Measurements from ENCODE around the gene GMPS. TPM values are rescaled to one million over a fixed set of nuclear protein-coding genes. Genes with fewer than 3 reads are reported as not detected.

GMPS gene
- total and polyA plus RNA-seq, 2 of the 13 experiments (the other 11 are each of a cell fraction or from before 2014, with no cell fraction given) = 29.6 to 85.5 TPM

DNA sequence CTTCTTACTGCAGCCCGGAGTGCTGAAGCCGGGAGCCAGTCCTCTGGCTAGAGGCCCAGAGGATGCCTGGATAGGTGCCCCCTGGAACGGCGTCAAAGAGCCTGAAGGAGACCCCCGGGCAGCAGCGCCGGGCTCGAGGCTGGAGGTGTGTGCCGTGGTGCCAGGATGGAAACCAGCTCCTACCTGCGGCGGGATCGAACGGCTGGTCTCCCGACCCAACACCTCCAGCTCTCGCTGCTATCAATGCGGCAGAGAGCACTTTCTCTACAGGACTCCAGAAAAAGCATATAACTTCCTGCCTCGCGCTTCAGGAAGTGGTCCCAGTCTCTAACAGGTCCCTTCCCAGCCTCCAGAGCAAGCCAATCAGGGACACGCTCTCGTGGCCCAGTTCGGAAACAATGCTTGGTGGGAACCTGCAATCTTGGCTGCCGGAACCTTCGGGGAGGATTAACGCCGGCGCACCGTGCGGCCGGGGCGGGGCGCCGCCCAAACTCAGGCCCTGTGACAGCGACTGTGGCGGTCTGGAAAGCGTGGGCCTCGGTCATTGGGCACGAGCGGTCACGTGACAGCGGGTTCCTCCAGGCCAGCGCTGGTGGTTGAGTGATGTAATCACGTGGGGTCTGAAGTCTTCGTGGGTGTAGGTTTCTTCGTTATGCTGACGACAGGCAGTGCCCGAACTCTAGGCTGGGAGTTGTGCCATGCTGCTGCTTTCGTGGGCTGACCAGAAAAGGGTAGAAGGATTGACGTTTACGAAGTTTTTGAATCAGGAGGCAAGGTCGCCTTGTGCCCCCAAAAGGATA, 16.1 kb upstream of the GMPS start, which contains the start of gene SLC33A1 (continued):
- peak; percentile 44; the same call in 1 of the 2 replicates for TF ChIP-seq ZNF619 (CRISPR knock-in tag; IDR thresholded peaks at IDR 0.05)
- TF ChIP-seq, protein P1, sequence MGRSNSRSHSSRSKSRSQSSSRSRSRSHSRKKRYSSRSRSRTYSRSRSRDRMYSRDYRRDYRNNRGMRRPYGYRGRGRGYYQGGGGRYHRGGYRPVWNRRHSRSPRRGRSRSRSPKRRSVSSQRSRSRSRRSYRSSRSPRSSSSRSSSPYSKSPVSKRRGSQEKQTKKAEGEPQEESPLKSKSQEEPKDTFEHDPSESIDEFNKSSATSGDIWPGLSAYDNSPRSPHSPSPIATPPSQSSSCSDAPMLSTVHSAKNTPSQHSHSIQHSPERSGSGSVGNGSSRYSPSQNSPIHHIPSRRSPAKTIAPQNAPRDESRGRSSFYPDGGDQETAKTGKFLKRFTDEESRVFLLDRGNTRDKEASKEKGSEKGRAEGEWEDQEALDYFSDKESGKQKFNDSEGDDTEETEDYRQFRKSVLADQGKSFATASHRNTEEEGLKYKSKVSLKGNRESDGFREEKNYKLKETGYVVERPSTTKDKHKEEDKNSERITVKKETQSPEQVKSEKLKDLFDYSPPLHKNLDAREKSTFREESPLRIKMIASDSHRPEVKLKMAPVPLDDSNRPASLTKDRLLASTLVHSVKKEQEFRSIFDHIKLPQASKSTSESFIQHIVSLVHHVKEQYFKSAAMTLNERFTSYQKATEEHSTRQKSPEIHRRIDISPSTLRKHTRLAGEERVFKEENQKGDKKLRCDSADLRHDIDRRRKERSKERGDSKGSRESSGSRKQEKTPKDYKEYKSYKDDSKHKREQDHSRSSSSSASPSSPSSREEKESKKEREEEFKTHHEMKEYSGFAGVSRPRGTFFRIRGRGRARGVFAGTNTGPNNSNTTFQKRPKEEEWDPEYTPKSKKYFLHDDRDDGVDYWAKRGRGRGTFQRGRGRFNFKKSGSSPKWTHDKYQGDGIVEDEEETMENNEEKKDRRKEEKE (IDR thresholded peaks at IDR 0.05) = no peak
- TF ChIP-seq, protein P2, sequence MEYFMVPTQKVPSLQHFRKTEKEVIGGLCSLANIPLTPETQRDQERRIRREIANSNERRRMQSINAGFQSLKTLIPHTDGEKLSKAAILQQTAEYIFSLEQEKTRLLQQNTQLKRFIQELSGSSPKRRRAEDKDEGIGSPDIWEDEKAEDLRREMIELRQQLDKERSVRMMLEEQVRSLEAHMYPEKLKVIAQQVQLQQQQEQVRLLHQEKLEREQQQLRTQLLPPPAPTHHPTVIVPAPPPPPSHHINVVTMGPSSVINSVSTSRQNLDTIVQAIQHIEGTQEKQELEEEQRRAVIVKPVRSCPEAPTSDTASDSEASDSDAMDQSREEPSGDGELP (IDR thresholded peaks at IDR 0.05; ENCODE audit: borderline replicate concordance, low read depth) = peak; percentile 71; the same call in 1 of the 2 replicates
- no peak for TF ChIP-seq CHCHD3 (CRISPR knock-in tag; IDR thresholded peaks at IDR 0.05)
- TF ChIP-seq ZNF431 (CRISPR knock-in tag; IDR thresholded peaks at IDR 0.05; ENCODE audit: borderline replicate concordance, low read depth) = 0 out of 2 replicates have a peak, but pooled peaks have one; percentile 88
- TF ChIP-seq, protein P3, sequence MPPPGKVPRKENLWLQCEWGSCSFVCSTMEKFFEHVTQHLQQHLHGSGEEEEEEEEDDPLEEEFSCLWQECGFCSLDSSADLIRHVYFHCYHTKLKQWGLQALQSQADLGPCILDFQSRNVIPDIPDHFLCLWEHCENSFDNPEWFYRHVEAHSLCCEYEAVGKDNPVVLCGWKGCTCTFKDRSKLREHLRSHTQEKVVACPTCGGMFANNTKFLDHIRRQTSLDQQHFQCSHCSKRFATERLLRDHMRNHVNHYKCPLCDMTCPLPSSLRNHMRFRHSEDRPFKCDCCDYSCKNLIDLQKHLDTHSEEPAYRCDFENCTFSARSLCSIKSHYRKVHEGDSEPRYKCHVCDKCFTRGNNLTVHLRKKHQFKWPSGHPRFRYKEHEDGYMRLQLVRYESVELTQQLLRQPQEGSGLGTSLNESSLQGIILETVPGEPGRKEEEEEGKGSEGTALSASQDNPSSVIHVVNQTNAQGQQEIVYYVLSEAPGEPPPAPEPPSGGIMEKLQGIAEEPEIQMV (CRISPR knock-in tag; IDR thresholded peaks at IDR 0.05; ENCODE audit: low read depth) = peak; percentile 74
- peak; percentile 24; the same call in 1 of the 2 replicates for TF ChIP-seq ZNF232 (CRISPR knock-in tag; IDR thresholded peaks at IDR 0.05; ENCODE audit: borderline replicate concordance)
- peak; percentile 96 for TF ChIP-seq HOXA3 (CRISPR knock-in tag; IDR thresholded peaks at IDR 0.05)
- TF ChIP-seq KLF11 (CRISPR knock-in tag; IDR thresholded peaks at IDR 0.05) = peak; percentile 94; the same call in 1 of the 2 replicates
- TF ChIP-seq NBN (conservative IDR thresholded peaks at IDR 0.05) = no peak
- TF ChIP-seq ZNF773 (CRISPR knock-in tag; IDR thresholded peaks at IDR 0.05; ENCODE audit: borderline replicate concordance) = no peak
- TF ChIP-seq, protein P4, sequence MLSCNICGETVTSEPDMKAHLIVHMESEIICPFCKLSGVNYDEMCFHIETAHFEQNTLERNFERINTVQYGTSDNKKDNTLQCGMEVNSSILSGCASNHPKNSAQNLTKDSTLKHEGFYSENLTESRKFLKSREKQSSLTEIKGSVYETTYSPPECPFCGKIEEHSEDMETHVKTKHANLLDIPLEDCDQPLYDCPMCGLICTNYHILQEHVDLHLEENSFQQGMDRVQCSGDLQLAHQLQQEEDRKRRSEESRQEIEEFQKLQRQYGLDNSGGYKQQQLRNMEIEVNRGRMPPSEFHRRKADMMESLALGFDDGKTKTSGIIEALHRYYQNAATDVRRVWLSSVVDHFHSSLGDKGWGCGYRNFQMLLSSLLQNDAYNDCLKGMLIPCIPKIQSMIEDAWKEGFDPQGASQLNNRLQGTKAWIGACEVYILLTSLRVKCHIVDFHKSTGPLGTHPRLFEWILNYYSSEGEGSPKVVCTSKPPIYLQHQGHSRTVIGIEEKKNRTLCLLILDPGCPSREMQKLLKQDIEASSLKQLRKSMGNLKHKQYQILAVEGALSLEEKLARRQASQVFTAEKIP (CRISPR knock-in tag; IDR thresholded peaks at IDR 0.05; ENCODE audit: borderline replicate concordance) = no peak
- peak; percentile 81 for TF ChIP-seq TBL1XR1 (IDR thresholded peaks at IDR 0.05; ENCODE audit: borderline replicate concordance, low read length, partially characterized antibody)
- TF ChIP-seq, protein P5, sequence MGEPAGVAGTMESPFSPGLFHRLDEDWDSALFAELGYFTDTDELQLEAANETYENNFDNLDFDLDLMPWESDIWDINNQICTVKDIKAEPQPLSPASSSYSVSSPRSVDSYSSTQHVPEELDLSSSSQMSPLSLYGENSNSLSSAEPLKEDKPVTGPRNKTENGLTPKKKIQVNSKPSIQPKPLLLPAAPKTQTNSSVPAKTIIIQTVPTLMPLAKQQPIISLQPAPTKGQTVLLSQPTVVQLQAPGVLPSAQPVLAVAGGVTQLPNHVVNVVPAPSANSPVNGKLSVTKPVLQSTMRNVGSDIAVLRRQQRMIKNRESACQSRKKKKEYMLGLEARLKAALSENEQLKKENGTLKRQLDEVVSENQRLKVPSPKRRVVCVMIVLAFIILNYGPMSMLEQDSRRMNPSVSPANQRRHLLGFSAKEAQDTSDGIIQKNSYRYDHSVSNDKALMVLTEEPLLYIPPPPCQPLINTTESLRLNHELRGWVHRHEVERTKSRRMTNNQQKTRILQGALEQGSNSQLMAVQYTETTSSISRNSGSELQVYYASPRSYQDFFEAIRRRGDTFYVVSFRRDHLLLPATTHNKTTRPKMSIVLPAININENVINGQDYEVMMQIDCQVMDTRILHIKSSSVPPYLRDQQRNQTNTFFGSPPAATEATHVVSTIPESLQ (CRISPR knock-in tag; conservative IDR thresholded peaks at IDR 0.05) = 0 out of 2 replicates have a peak, but pooled peaks have one; percentile 39
- peak; percentile 84; the same call in 1 of the 2 replicates for TF ChIP-seq MEIS1 (CRISPR knock-in tag; IDR thresholded peaks at IDR 0.05; ENCODE audit: borderline replicate concordance)
- peak; percentile 93 for TF ChIP-seq CEBPG (CRISPR knock-in tag; IDR thresholded peaks at IDR 0.05)
- peak; percentile 41; the same call in 1 of the 2 replicates for TF ChIP-seq GLI4 (CRISPR knock-in tag; IDR thresholded peaks at IDR 0.05; ENCODE audit: borderline replicate concordance)
- TF ChIP-seq RFX3 (CRISPR knock-in tag; IDR thresholded peaks at IDR 0.05) = no peak; the same call in 1 of the 2 replicates
- TF ChIP-seq ZNF788 (CRISPR knock-in tag; IDR thresholded peaks at IDR 0.05; ENCODE audit: borderline replicate concordance) = peak; percentile 95; the same call in 1 of the 2 replicates
